Dermis blood vessel endothelial cell (primary cell): ENCODE results near the gene COL5A1. TPM values are rescaled to one million over a fixed set of nuclear protein-coding genes. Genes with fewer than 3 reads are reported as not detected.
"Not testable (repeated sequence)": the region's sequence is repeated elsewhere in the genome, so short reads cannot be mapped to it uniquely, and the experiment has no call there.

Source experiments
- DNase-seq: peaks from one replicate; pipeline ENCODE4 v3.0.0; 2010
- total RNA-seq: library from RNA; depleted of rRNA; stranded (reverse); fragments of >200 nt; gene quantifications from 2 replicates; pipeline ENCODE4 v1.2.3, GENCODE V29; 2014

Gene COL5A1
- total RNA-seq, 1 donor from 2014 or later = 9.5 TPM

DNA sequence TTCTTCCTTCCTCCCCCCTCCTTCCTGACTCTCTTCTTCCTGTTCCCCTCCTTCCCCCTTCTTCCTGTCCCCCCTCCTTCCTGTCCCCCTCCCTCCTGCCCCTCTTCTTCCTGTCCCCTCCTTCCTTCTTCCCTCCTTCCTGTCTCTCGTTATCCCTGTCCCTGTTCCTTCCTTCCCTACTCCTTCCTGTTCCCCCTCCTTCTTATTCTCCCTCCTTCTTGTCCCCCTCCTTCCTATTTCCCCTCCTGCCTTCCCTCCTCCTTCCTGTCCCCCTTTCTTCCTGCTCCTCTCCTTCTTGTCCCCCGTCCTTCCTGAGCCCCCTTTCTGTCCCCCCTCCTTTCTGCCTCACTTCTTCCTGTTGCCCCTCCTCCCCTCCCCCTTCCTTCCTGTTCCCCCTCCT, 70.6 kb downstream of the COL5A1 start:
- DNase-seq = no peak

DNA sequence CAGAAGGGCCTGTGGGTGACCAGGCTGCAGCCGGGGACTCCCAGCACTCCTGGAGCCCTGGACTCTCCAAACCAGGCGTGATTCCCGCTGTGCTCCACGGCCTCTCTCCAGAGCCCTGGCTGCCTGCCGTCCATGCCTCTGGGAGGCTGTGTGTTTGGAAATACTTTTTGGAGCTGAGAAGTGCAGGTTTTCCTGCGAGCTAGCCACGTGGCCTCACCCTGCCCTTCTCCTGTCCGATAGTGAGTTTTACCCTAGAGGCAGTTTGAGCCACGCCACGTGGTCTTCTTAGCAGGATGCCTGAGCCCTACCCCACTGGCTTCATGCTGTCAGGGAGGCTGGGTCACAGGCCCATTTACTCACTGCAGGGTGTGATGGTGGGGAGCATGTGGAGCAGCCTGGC, 71.3 kb downstream of the COL5A1 start:
- no peak for DNase-seq

DNA sequence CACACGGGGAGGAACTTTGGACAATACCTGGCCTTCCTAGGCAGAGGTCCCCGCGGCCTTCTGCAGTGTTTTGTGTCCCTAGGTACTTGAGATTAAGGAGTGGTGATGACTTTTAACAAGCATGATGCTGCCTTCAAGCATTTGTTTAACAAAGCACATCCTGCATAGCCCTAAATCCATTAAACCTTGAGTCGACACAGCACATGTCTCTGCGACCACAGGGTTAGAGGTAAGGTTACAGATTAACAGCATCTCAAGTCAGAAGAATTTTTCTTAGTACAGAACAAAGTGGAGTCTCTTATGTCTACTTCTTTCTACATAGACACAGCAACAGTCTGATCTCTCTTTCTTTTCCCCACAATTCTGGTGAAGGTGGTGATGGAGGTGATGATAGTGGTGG, 73.9 kb downstream of the COL5A1 start:
- not testable (repeated sequence) for DNase-seq

DNA sequence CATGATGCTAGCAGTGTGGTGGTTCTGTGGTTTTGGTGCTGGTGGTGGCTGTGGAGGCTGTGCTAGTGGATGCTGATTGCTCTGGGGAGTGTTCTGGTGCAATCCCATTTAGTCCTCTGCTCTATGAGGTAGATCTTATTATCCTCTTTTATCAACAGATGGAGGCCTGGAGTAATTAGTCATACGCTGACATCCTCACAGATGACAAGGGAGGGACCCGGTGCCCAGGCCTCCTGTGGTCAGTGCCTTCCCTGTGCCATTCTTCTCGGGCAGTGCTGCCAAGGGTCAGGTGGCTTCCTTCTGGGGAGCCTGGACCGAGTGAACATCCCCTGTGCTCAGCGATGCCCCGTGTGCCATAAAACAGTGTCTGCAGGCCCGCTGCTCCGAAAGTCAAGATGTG, 74.5 kb downstream of the COL5A1 start:
- DNase-seq = no peak

DNA sequence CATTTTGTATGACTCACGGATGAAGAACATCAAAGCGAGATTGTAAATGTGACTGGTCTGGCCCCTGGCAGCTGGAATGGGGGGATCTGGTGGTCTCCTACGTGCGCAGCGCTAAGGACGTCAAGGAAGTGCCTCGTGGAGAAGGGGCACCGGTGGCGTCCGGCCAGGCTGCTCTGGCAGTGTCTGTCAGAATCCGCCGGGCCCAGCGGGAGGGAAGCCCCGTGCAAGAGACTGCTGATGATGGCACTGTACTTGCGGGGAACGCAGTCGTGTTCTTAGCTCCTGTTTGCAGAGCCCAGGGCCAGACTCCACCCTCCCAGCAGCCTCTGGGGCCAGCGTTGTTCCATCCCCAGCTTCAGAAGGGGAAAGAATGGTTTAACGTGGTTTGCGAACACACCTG, 75.5 kb downstream of the COL5A1 start:
- no peak for DNase-seq

DNA sequence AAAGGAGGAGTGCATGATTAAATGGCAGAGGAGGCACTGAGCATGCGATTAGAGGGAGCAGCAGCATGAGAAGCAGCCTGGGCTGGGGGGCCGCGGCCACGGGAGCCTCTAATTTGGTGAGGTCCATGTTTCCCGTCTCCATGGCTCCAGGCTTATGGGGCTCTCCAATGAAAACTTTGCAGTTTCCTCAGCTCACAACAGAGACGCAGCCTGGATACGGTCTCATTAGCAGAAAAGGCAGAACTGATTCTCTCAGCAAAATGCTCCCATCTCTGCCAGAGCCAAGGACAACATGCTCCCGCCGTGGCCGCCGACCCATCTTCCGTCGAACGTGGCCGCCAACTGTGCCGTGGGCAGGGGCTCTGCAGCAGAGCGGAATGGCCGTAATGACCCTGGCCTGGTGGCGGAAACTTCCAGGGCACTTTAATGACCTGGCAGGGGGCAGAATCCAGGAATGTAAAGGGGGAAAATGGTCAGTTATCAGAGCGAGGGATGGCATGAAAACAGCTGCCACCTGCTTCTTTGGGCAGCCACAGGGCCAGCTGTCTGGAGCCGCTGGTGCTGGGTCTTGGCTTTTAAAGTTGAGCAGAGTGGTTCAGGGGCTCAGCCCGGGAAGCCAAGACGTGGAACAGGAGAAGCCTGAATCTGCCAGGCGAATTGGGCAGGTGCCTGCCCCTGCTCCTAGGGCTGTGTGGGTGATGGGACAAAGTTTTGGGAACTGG, 76.5 kb downstream of the COL5A1 start:
- no peak for DNase-seq

DNA sequence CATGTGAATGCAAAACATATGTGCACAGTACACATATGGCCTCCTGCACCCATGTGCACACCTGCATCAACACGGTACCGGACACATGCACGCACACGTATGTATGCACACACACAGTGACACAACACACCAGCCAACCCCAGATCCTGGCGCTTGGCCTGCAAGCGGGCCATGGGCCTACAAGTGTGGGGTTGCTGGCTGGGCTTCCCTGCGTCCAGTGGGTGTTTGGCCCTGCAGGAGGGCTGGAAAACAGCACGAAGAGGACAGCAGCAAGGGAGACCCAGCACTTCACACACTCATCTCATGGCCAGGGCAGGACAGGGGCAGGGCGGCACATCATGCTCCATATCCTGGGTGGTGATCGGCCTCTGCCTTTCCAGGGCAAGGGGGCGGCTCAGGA, 77.7 kb downstream of the COL5A1 start:
- no peak for DNase-seq

DNA sequence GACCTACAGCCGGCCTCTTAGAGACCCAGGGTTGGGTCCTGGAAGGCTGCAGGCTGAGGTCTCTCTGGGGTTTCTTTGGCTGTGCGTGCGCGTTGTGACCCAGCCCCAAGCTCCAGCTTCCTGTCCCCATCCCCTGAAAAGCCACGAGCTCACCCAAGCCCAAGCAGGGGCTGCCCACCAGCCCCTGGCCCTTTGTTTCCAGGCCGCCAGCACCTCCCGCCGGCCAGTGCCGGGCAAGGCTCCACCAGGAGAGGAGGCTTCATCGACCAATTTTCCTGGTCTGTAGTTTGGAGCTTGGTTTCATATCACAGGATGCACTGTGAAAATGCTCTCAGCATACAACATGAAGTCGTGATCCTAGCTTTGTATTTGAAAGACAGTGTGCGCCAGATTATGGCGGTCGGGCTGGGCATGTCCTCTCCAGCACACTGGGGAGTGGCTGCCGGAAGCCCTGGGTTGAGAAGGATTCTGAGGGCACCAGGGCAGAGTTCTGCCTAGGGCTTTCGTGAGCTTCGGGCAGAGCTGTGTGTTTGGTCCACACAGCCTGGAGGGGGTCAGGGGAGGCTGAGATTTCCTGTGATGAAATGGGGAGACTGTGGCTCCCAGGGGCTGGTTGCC, 78.6 kb downstream of the COL5A1 start:
- no peak for DNase-seq

DNA sequence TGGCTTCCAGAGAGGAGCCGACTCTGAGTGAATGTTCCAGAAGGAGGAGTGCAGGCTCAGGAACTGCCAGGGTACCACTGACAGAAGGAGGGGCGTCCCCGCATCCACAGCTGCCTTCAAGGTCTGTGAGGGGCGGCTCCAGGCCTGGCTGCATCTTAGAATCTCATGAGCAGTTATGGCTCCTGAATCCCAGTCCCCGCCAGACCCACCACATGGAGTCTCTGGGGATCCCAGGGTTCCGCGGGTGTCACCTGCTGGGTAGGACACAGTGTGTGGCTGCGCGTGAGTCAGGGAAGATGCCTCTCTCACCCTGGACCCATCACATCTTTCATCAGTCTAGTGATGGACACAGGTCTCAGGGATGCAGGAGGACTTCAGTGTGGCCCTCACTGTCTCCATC, 79.2 kb downstream of the COL5A1 start:
- DNase-seq = no peak

DNA sequence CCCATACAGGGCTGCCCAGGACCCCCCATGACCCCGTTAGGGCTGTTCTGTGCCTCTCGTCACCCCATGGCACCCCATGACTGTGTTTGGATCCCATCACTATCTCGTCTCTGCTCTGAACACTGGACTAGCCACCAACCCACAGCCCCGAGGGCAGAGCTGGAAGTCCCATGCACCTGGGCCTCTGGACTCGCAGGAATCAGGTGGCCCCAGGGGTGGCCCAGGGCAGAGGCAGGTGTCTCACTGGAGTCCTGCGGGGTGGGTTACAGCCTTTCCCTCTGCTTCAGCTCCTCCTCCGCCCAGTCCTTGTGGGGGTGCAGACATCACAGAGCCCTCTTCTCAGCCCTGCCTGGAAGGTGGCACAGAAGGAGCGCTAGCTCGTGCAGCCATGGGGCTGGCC, 79.7 kb downstream of the COL5A1 start:
- no peak for DNase-seq

DNA sequence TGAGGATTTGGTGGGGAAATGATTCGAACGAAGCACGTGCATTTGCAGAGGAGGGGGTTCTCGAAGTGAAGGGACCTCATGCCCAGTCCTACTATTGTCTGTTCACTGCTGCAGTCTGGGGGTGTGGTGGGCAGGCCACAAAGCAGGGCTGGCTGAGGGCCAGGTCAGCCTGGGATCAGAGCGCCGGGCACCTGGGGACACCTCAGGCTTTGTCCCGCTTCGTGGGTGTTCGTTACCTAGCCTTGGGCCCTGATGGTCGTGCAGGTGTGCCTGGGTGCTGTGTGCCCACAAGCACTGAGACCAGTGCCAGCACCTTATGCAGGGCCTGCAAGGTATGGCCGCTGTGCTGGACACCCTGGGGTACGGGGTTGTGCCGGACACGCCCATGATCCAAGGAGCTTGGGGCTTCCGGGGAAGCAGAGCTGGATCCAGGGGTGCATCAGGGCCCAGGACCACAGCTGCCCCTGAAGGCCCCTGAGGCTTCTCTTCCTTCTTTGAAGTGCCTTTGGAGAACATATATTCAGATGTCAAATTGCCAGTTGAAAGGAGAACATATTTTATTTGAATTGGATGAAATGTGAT, 80.6 kb downstream of the COL5A1 start:
- DNase-seq = no peak

DNA sequence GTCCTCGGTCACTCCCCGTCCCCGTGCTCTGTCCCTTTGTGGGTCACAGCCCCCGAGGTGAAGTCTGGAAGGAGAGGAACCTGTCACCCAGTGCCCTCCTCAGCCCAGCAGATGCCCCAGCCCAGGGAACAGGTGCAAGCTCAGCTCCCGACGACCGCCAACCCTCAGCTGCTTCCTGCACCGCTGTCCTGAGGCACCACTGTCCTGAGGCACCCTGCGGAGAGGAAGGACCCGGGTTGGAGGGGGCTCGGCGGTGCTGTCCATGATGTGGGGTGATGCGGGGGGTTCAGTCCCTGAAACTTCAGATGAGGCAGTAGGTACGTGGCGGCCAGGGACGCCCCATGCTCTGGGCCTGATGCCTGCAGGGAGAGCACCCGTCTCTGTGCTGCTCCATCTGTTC, 81.4 kb downstream of the COL5A1 start:
- no peak for DNase-seq

DNA sequence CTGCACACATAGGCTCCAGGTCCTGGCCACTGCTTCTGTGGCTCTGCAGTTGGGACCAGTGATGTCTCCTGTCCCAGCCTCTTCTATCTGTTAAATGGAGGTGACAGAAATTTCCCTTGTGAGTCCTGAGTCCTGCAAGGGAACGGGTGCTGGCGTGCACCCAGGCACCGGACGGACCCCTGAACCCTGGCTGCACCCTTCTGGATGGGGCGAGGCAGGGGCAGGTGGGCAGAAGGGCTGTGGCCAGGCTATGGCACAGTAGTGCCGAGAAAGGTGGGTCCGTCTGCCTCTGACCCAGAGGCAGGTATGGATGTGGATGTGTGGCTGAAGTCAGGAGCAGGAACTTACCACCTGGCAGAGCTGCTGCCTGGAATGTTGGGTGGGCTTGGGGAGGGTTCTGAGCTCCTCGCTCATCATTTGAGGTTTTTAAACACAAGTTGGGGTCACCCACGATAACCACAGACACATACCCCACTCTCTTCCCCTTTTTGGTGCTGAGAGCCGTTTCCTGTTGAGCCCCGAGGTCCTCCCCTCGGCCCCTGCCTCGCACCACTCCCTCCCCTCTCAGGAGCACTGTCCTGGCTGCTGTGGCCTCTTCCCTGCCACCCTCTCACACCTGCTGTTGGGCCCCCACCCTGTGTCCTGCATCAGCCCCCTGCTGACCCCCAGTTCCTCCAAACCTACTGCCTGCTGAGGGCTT, 82.0 kb downstream of the COL5A1 start:
- DNase-seq = no peak

DNA sequence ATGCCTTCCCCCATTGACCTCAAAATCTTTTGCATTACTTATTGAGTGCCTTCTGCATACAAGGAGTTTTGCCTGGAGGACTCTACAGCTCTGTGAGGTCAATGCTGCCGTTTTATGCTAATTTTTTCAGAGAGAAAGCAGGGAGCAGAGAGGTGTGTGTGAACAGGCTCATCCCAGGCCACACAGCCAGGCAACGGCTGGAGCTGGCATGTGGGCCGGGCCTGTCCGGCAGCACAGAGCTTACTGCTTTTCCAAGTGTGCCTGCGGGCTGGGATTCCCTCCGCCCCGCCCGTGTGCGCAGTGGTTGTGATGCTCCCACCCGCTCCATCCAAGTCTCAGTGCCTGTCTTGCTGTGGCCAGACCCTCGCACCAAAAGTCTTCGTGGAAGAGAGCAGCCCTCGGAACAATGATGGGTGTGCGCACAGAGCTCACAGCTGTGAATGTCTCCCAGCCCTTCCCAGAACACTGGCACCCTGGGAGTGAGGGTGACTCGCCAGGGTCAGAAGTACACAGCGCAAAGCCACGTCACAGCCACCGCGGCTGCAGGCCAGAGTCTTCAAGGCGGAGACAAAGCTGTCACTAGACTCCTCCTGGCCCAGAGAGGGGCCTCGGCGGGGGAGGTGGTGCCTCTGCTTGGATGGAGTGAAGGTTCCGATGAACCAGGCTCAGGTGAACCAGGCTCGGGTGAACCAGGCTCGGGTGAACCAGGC, 82.8 kb downstream of the COL5A1 start:
- no peak for DNase-seq

DNA sequence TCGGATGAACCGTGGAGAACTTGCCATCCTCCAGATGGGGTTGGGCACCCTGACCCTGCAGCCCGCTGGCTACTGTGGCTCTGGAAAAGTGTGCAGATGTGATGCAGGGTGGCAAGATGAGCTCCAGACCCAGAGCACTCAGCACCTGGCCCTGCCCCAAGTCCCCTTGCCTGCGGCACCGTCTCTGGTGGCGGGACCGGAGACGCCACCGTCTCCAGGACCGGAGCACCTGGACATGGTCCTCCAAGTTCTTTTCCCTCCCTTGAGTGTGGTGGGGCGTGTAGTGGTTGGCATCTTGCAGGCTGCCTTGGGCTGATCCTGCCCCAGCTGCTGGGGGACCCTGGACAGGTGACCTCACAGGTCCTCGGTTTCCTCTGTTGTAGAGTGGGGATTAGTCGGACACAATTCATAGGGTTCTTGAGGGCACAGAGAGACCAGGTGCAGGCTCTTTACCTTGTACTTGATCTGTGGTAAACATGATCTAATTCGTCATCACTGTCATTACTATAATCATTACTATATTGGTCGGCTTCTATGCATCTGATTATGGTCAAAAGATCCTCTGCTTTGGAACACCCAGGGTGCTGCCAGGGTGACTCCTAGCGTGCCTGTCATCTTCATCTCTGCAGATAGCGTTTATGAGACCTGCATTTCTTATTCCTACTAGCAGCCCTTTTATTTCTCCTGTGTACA, 83.5 kb downstream of the COL5A1 start:
- DNase-seq = no peak

DNA sequence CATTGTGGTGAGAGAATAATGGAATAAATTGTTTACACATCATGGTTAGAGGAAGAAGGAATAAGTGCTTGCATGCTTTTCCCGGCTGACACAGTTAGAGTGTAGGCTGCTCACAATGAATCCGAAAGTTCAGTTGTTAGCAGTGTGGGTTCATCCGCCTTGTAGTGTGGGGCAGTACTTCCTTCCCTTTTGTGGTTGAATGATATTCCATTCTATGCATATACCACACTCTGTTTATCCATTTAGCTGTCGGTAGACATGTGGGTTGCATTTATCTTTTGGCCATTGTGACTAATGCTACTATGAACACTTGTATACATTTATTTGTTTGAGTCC, 84.0 kb downstream of the COL5A1 start:
- DNase-seq = peak; percentile 4

DNA sequence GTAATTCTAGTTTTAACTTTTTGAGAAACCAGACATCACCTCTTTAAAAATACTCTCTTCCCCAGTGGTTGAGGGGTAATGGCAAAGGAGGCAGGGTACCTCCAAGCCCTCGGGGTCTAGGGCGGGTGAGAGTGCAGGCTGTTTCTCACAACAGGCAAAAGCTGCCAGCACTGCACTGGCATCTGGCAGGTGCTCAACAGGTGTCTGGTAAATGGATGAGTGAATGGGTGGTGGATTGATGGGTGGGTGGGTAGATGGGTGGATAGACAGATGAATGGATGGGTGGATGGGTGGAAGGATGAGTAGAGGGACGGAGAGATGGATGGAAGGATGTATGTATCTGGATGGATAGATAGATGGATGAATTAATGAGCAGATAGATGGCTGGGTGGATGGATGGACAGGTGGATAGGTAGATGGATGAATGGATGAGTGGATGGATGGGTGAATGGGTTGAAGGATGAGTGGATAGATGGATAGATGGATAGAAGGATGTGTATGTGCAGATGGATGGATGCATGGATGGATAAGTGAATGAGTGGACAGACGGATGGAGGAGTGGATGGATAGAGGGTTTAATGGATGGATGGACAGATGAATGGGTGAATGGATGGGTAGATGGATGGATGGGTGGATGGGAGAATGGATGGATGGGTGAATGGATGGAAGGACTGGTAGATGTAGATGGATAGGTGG, 84.6 kb downstream of the COL5A1 start:
- no peak for DNase-seq

DNA sequence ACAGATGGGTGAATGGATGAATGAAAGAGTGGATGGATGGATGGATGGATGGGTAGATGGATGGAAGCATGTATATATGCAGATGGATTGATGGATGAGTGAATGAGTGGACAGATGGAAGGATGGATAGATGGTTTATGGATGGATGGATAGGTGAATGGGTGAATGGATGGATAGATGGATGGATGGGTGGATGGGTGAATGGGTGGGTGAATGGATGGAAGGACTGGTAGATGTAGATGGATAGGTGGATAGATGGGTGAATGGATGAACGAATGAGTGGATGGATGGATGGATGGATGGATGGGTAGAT, 85.1 kb downstream of the COL5A1 start:
- DNase-seq = no peak

DNA sequence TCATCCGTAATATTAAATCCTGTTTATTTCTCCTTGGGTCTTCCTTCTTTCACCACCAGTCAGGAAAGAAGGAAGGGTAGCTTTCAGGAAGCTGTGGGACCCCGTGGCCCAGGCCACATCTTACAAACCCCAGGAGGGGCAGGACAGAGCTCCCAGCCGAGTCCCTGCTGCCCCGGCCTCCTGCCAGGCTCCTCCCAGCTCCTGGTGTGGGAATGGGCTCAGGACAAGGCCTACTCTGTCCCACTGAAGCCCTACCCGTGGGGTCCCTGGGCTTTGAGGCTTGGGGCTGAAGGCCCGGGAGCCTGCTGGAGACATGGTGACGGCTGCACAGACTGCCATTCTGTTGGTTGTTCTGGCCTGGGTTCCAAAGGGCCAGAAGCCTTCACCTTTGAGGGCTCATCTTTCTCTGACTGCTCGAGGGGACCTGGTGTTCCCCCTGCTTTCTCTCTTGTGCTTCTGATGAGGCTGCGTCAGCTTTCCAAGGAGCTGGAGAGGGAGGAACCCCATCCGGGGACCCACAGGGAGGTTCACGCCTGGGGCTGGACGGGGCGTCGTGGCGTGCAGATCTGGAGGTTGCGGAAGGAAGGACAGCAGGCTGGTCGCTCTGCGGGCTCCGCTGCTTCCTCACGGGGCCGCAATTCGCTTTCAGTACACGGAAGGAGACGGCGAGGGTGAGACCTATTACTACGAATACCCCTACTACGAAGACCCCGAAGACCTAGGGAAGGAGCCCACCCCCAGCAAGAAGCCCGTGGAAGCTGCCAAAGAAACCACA, 86.6 kb downstream of the COL5A1 start:
- DNase-seq = no peak

DNA sequence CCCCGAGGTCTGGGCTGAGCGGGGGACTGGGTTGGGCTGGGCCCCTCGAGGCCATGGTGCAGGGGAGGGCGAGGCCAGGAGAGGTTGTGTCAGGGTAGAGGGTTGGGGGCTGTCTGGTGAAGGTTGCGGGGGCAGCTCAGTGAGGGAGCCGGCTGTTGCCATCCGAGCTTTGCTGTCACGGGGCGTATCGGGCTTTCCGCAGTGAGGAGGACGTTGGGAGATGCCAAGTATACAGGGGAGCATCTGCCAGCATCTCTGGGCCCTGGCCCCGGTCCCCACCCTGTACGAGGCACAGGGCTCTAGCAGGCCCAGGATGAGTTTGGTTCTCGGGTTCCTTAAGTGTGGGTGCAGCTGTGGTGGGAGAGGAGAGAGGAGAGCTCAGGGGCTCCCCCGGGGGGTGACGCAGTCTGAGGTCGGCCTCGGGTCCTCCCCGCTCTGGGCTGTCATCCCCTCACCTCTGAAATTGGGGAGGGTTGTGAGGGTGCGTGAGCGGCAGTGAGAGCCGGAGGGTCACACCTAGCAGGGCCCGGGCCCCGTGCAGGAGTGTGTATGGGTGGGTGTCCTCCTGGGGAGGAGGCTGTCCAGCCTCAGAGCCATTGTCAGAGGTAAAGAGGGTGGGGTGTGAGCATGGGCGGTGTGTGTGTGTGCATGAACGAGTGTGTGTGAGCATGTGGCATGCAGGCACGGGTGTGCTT, 87.3 kb downstream of the COL5A1 start:
- no peak for DNase-seq
